ENCODE measurements around the gene MYT1.

DNA sequence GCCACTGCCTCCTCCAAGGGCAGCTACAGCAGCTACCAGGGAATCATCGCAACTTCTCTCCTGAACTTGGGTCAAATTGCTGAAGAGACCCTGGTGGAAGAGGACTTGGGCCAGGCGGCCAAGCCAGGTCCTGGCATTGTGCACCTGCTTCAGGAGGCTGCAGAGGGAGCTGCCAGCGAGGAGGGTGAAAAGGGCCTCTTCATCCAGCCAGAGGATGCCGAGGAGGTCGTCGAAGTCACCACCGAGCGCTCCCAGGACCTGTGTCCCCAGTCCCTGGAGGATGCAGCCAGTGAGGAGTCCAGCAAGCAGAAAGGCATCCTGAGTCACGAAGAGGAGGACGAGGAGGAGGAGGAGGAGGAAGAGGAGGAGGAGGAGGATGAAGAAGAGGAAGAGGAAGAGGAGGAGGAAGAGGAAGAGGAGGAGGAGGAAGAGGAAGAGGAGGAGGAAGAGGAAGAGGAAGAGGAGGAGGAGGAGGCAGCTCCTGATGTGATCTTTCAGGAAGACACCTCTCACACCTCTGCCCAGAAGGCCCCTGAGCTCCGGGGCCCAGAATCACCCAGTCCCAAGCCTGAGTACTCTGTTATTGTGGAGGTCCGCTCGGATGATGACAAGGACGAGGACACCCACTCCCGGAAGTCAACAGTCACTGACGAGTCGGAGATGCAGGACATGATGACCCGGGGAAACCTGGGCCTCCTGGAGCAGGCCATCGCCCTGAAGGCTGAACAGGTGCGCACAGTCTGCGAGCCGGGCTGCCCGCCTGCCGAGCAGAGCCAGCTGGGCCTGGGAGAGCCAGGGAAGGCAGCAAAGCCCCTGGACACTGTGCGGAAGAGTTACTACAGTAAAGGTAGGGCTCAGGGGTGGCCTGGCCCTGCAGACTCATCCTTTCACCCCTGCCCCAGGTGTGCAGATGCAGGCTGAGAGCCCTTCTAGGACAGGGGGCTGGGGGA is 43.7 kb downstream of the MYT1 start:
- TF ChIP-seq, protein P1, sequence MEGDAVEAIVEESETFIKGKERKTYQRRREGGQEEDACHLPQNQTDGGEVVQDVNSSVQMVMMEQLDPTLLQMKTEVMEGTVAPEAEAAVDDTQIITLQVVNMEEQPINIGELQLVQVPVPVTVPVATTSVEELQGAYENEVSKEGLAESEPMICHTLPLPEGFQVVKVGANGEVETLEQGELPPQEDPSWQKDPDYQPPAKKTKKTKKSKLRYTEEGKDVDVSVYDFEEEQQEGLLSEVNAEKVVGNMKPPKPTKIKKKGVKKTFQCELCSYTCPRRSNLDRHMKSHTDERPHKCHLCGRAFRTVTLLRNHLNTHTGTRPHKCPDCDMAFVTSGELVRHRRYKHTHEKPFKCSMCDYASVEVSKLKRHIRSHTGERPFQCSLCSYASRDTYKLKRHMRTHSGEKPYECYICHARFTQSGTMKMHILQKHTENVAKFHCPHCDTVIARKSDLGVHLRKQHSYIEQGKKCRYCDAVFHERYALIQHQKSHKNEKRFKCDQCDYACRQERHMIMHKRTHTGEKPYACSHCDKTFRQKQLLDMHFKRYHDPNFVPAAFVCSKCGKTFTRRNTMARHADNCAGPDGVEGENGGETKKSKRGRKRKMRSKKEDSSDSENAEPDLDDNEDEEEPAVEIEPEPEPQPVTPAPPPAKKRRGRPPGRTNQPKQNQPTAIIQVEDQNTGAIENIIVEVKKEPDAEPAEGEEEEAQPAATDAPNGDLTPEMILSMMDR (IDR thresholded peaks at IDR 0.05) = no peak
- TF ChIP-seq POLR2A (IDR thresholded peaks at IDR 0.05) (no peak), POLR2AphosphoS5 (IDR thresholded peaks at IDR 0.05) (no peak)
